Smooth muscle cell (in vitro differentiated cells): ENCODE data around the gene LAMA2. TPM values are rescaled to one million over a fixed set of nuclear protein-coding genes. Genes with fewer than 3 reads are reported as not detected.

Source experiments
- DNase-seq: peaks from one replicate; lab custom pipeline; 2025; ENCODE audit not compliant: unreplicated experiment; lab: John Stamatoyannopoulos, UW
- H2AFZ ChIP-seq: fragments of 200-600 bp; sonication (generic); 2 replicates; pipeline ENCODE4 v1.6.0; 2016; ENCODE audit warnings: antibody characterized with exemption, low read depth, mild to moderate bottlenecking
- H3F3A ChIP-seq: fragments of 200-600 bp; sonication (generic); 2 replicates; pipeline ENCODE4 v1.6.0; 2017; ENCODE audit warnings: antibody characterized with exemption, low read depth
- H3K27ac ChIP-seq: fragments of 200-600 bp; sonication (generic); 2 replicates; pipeline ENCODE4 v1.5.1; 2016; ENCODE audit warnings: low read depth, mild to moderate bottlenecking
- H3K27me3 ChIP-seq: fragments of 200-600 bp; sonication (generic); 2 replicates; pipeline ENCODE4 v1.6.1; 2016; ENCODE audit warnings: low read depth, mild to moderate bottlenecking
- H3K36me3 ChIP-seq: fragments of 200-600 bp; sonication (generic); 2 replicates; pipeline ENCODE4 v1.5.1; 2016; ENCODE audit warnings: low read depth
- H3K4me1 ChIP-seq: fragments of 200-600 bp; sonication (generic); 2 replicates; pipeline ENCODE4 v1.5.1; 2016; ENCODE audit warnings: low read depth
- H3K4me2 ChIP-seq: fragments of 200-600 bp; sonication (generic); 2 replicates; pipeline ENCODE4 v1.6.0; 2016; ENCODE audit warnings: mild to moderate bottlenecking
- H3K4me3 ChIP-seq: fragments of 200-600 bp; sonication (generic); 2 replicates; pipeline ENCODE4 v1.5.1; 2016; ENCODE audit warnings: mild to moderate bottlenecking
- H3K79me2 ChIP-seq: fragments of 200-600 bp; sonication (generic); 2 replicates; pipeline ENCODE4 v1.6.0; 2016; ENCODE audit warnings: low read depth, mild to moderate bottlenecking
- H3K9ac ChIP-seq: fragments of 200-600 bp; sonication (generic); 2 replicates; pipeline ENCODE4 v1.6.0; 2016; ENCODE audit warnings: low read depth
- H3K9me3 ChIP-seq: fragments of 200-600 bp; sonication (generic); replicated peaks from 2 replicates; pipeline ENCODE4 v1.5.1; 2016; ENCODE audit warnings: low read depth
- H4K20me1 ChIP-seq: fragments of 200-600 bp; sonication (generic); 2 replicates; pipeline ENCODE4 v1.6.0; 2016; ENCODE audit warnings: low read depth
- WGBS: methylation state at CpG from one replicate; pipeline ENCODE4 v1.1.7; 2016; ENCODE audit warnings: low lambda C conversion rate; 5-methylcytosine and 5-hydroxymethylcytosine counted together
- polyA plus RNA-seq: library from polyadenylated mRNA; unstranded; fragments of >200 nt; fragmentation: Nextera tagmentation; extraction: Ambion mirVana; gene quantifications from 2 replicates; pipeline ENCODE4 v1.2.1, GENCODE V29; 2016
- total RNA-seq: library from RNA; depleted of rRNA; stranded (reverse); fragments of >200 nt; gene quantifications from 2 replicates; pipeline ENCODE4 v1.2.3, GENCODE V29; 2014
- TF ChIP-seq, protein P1 (sequence below): fragments of 200-600 bp; sonication (generic); IDR thresholded peaks from 2 replicates; pipeline ENCODE4 v1.5.1; 2017; ENCODE audit warnings: borderline replicate concordance, mild to moderate bottlenecking, antibody characterized with exemption; ENCODE audit not compliant: insufficient read depth, poor library complexity, severe bottlenecking

The LAMA2 gene
- total and polyA plus RNA-seq, 2 experiments from 2014 or later: 21.7 to 92.9 TPM

DNA sequence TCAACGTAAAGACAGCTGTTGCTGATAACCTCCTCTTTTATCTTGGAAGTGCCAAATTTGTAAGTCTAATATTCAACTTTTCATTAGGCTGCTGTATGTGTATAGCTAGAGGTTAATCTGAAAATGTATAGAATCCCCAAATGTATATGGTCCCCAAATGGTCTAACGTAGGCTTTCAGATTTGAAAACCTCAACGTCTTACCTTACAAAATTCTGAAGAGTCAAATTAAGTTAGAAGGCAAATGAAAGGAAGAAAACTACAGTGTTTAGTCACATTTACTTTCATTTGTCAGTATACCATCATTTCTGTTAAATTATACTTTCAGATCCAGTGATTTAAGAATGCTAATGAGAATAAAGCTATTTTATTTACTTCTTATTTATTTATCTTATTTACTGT, 570.1 kb downstream of the LAMA2 start:
- Histone ChIP-seq H3K36me3 (peaks cover 2% of the 10 kb centered on the region), H3K27ac (no peak overlapping the region), H3K9me3 (no peaks in the 10 kb centered on the region), H3K27me3 (no peaks in the 10 kb centered on the region), H3K4me3 (no peak overlapping the region), H4K20me1 (no peaks in the 10 kb centered on the region), H3K4me2 (no peak overlapping the region), H2AFZ (no peak overlapping the region), H3K9ac (no peak overlapping the region), H3K4me1 (no peaks in the 10 kb centered on the region), H3K79me2 (no peaks in the 10 kb centered on the region), H3F3A (no peaks in the 10 kb centered on the region)
- WGBS: 91% methylated on average over 3 of the region's 3 CpGs
- no peak for DNase-seq
- TF ChIP-seq, protein P1, sequence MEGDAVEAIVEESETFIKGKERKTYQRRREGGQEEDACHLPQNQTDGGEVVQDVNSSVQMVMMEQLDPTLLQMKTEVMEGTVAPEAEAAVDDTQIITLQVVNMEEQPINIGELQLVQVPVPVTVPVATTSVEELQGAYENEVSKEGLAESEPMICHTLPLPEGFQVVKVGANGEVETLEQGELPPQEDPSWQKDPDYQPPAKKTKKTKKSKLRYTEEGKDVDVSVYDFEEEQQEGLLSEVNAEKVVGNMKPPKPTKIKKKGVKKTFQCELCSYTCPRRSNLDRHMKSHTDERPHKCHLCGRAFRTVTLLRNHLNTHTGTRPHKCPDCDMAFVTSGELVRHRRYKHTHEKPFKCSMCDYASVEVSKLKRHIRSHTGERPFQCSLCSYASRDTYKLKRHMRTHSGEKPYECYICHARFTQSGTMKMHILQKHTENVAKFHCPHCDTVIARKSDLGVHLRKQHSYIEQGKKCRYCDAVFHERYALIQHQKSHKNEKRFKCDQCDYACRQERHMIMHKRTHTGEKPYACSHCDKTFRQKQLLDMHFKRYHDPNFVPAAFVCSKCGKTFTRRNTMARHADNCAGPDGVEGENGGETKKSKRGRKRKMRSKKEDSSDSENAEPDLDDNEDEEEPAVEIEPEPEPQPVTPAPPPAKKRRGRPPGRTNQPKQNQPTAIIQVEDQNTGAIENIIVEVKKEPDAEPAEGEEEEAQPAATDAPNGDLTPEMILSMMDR: no peak

DNA sequence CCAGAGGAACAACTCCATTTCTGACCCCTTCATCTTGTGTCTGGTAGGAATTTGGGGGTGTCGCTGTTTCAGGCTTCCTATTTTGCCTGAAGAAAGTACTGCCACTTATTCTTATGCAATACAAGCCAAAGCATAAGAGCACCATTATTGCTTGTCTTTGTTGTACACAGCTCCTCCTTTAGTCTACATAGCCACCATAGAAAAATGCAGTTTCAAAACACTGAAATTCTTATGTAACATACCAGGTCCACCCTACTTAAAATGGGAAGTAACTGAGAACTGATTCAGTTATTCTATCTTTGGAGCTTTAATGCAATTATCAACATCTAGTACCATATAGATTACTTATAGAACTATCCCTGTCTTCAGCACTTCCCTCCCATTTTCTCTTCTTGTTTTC, 571.5 kb downstream of the LAMA2 start:
- no peak for DNase-seq
- TF ChIP-seq, protein P1: no peak
- Histone ChIP-seq H3K4me1 (no peaks in the 10 kb centered on the region), H4K20me1 (no peaks in the 10 kb centered on the region), H2AFZ (no peak overlapping the region), H3K9ac (no peak overlapping the region), H3K36me3 (peaks cover 2% of the 10 kb centered on the region), H3K79me2 (no peaks in the 10 kb centered on the region), H3K27me3 (no peaks in the 10 kb centered on the region), H3K4me2 (no peak overlapping the region), H3K9me3 (no peaks in the 10 kb centered on the region), H3F3A (no peaks in the 10 kb centered on the region), H3K27ac (no peak overlapping the region), H3K4me3 (no peak overlapping the region)
- WGBS: 92% methylated on average over 1 of the region's 1 CpG

DNA sequence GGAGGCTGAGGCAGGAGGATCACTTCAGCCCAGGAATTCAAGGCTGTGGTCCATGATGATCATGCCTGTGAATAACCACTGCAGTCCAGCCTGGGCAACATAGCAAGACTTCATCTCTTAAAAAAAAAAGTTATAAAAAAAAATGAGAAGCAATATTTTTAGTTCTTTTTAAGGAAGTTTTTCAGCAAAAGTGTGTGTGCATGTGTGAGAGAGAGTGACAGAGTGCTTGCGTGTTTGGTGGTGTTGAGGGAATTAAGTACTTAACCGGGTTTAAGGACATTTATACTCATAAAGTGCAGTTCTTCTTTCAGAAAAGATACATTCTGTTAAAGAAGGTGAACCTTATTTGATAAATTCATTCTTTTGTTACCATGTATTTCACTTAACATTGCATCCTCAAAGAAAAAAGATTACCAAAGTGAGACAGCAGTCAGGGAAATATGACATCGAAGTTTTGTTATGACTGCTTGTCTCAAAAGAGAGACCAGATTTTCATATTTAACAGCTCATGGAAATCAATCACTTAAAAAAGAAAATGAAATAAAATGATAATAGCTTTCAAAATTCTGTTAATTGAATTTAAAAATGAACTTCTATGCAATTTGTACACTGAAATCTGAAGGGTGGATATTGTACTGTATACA, 572.3 kb downstream of the LAMA2 start:
- H3K9me3 ChIP-seq: no peaks in the 10 kb centered on the region
- no peaks in the 10 kb centered on the region for H3K79me2 ChIP-seq
- H2AFZ ChIP-seq: no peak overlapping the region
- H4K20me1 ChIP-seq: no peaks in the 10 kb centered on the region
- no peaks in the 10 kb centered on the region for H3F3A ChIP-seq
- peaks cover 2% of the 10 kb centered on the region for H3K36me3 ChIP-seq
- WGBS: 70% methylated on average over 3 of the region's 3 CpGs
- H3K27ac ChIP-seq: no peak overlapping the region
- TF ChIP-seq, protein P1: no peak
- DNase-seq: no peak
- H3K4me2 ChIP-seq: no peak overlapping the region
- H3K27me3 ChIP-seq: no peaks in the 10 kb centered on the region
- H3K9ac ChIP-seq: no peak overlapping the region
- no peaks in the 10 kb centered on the region for H3K4me1 ChIP-seq
- H3K4me3 ChIP-seq: no peak overlapping the region

GRCh38 chr6:129460221-129460620, 577.3 kb downstream of the LAMA2 start:
- no peaks in the 10 kb centered on the region for H3K9me3 ChIP-seq
- H3K27me3 ChIP-seq: no peaks in the 10 kb centered on the region
- H2AFZ ChIP-seq: no peak overlapping the region
- no peak overlapping the region for H3K27ac ChIP-seq
- H3K4me1 ChIP-seq: no peaks in the 10 kb centered on the region
- H3K36me3 ChIP-seq: peaks cover 15% of the 10 kb centered on the region
- 71% methylated on average over 2 of the region's 2 CpGs for WGBS
- no peaks in the 10 kb centered on the region for H3F3A ChIP-seq
- no peak overlapping the region for H3K4me3 ChIP-seq
- H3K79me2 ChIP-seq: no peaks in the 10 kb centered on the region
- TF ChIP-seq, protein P1: no peak
- H4K20me1 ChIP-seq: no peaks in the 10 kb centered on the region
- H3K9ac ChIP-seq: no peak overlapping the region
- DNase-seq: no peak
- H3K4me2 ChIP-seq: no peak overlapping the region
